IMR-90 (cell line): ENCODE measurements around the gene STX16. TPM values are rescaled to one million over a fixed set of nuclear protein-coding genes. Genes with fewer than 3 reads are reported as not detected.
A peak's percentile ranks its signal among the peaks of the same experiment; 100 is the strongest.

Source experiments
- ATAC-seq: fragments of 200-7000 bp; cut with Tn5 transposase; 2 replicates; pipeline ENCODE4 v1.9.1; 2020; ENCODE audit warnings: low read depth, mild to moderate bottlenecking, moderate library complexity
- BruUV-seq: library from RNA; stranded (reverse); fragments of 400-500 nt; replicated peaks from 2 replicates; lab custom pipeline; 2021; lab: Mats Ljungman, UMichigan
- CTCF ChIA-PET: fragments of 300-600 bp; formaldehyde crosslinking; extraction: SDS; loops from one replicate; lab custom pipeline; 2021; ENCODE audit warnings: antibody characterized with exemption; lab: Yijun Ruan, JAX
- POLR2A ChIA-PET: fragments of 300-600 bp; sonication (Branson Sonifier 250); formaldehyde crosslinking; loops from one replicate; lab custom pipeline; 2022; ENCODE audit warnings: antibody characterized with exemption; ENCODE audit not compliant: unreplicated experiment; lab: Charles Lee
- DNase-seq: peaks from one replicate; pipeline ENCODE4 v3.0.0; 2013
- H2AFZ ChIP-seq: replicated peaks from 2 replicates; pipeline ENCODE3; 2013; ENCODE audit warnings: low read length, mild to moderate bottlenecking; ENCODE audit not compliant: poor library complexity
- H2AK5ac ChIP-seq: 2 replicates; pipeline ENCODE4 v1.6.1; 2013; ENCODE audit warnings: low read depth, low read length, inconsistent platforms
- H2AK9ac ChIP-seq: replicated peaks from 2 replicates; pipeline ENCODE3; 2013; ENCODE audit warnings: mild to moderate bottlenecking, low read depth, low read length, moderate library complexity; ENCODE audit not compliant: poor library complexity
- H2BK120ac ChIP-seq: 2 replicates; pipeline ENCODE4 v1.6.1; 2013; ENCODE audit warnings: low read depth, low read length, inconsistent platforms
- H2BK15ac ChIP-seq: 3 replicates; pipeline ENCODE4 v1.6.1; 2013; ENCODE audit warnings: low read depth, low read length, inconsistent platforms
- H2BK20ac ChIP-seq: 2 replicates; pipeline ENCODE4 v1.6.1; 2013; ENCODE audit warnings: low read depth, mild to moderate bottlenecking, inconsistent platforms, low read length, moderate library complexity
- H2BK5ac ChIP-seq: 2 replicates; pipeline ENCODE4 v1.6.1; 2013; ENCODE audit warnings: mild to moderate bottlenecking, low read depth, low read length, inconsistent platforms; ENCODE audit not compliant: poor library complexity, severe bottlenecking
- H3K14ac ChIP-seq: replicated peaks from 2 replicates; pipeline ENCODE4 v1.6.1; 2013; ENCODE audit warnings: low read depth, low read length, inconsistent platforms
- H3K18ac ChIP-seq: 2 replicates; pipeline ENCODE4 v1.6.1; 2013; ENCODE audit warnings: low read depth, low read length, control low read depth
- H3K23ac ChIP-seq: 2 replicates; pipeline ENCODE4 v1.6.1; 2013; ENCODE audit warnings: low read depth, low read length, inconsistent platforms
- H3K27ac ChIP-seq: 2 replicates; pipeline ENCODE4 v1.5.1; 2013; ENCODE audit warnings: mild to moderate bottlenecking, control low read depth, low read length; ENCODE audit not compliant: insufficient read depth
- H3K27me3 ChIP-seq: 2 replicates; pipeline ENCODE4 v1.6.1; 2013; ENCODE audit warnings: low read length; ENCODE audit not compliant: control insufficient read depth, insufficient read depth
- H3K36me3 ChIP-seq: 2 replicates; pipeline ENCODE4 v1.6.1; 2013; ENCODE audit warnings: low read length, mixed read lengths; ENCODE audit not compliant: control insufficient read depth, insufficient read depth
- H3K4ac ChIP-seq: 2 replicates; pipeline ENCODE4 v1.6.1; 2013; ENCODE audit warnings: low read depth, low read length, inconsistent platforms
- H3K4me1 ChIP-seq: 2 replicates; pipeline ENCODE4 v1.6.1; 2013; ENCODE audit warnings: low read length, mixed read lengths; ENCODE audit not compliant: control insufficient read depth, insufficient read depth
- H3K4me2 ChIP-seq: 2 replicates; pipeline ENCODE4 v1.6.1; 2013; ENCODE audit warnings: low read depth, mild to moderate bottlenecking, control low read depth, low read length, moderate library complexity
- H3K4me3 ChIP-seq: 2 replicates; pipeline ENCODE4 v1.5.1; 2013; ENCODE audit warnings: low read depth, mild to moderate bottlenecking, control low read depth, low read length, moderate library complexity; ENCODE audit not compliant: insufficient read depth
- H3K56ac ChIP-seq: 2 replicates; pipeline ENCODE4 v1.6.1; 2013; ENCODE audit warnings: low read length, inconsistent platforms; ENCODE audit not compliant: insufficient read depth; ENCODE audit errors: extremely low read depth
- H3K79me1 ChIP-seq, 2 experiments: 2 replicates each; pipeline ENCODE4 v1.6.1; 2013; ENCODE audit warnings: low read length in 2 of 2, inconsistent platforms in 1 of 2, low read depth in 1 of 2
- H3K9ac ChIP-seq: 2 replicates; pipeline ENCODE4 v1.6.1; 2013; ENCODE audit warnings: low read depth, low read length, control low read depth
- H3K9me1 ChIP-seq: 2 replicates; pipeline ENCODE4 v1.6.1; 2013; ENCODE audit warnings: low read length, inconsistent platforms; ENCODE audit not compliant: insufficient read depth
- H3K9me3 ChIP-seq: 2 replicates; pipeline ENCODE4 v1.6.1; 2013; ENCODE audit warnings: low read length; ENCODE audit not compliant: control insufficient read depth, insufficient read depth
- H4K20me1 ChIP-seq: 2 replicates; pipeline ENCODE4 v1.6.1; 2013; ENCODE audit warnings: low read length, inconsistent platforms; ENCODE audit not compliant: insufficient read depth
- H4K5ac ChIP-seq: 2 replicates; pipeline ENCODE4 v1.6.1; 2013; ENCODE audit warnings: mild to moderate bottlenecking, low read depth, low read length, control low read depth
- H4K8ac ChIP-seq, 2 experiments: 2 replicates each; pipeline ENCODE4 v1.6.1; 2013; ENCODE audit warnings: low read depth in 2 of 2, low read length in 2 of 2, control low read depth in 1 of 2, inconsistent platforms in 1 of 2
- H4K91ac ChIP-seq: 2 replicates; pipeline ENCODE4 v1.6.1; 2013; ENCODE audit warnings: low read depth, low read length, inconsistent platforms; ENCODE audit not compliant: insufficient read depth
- MAZ ChIP-seq: IDR thresholded peaks from 2 replicates; pipeline ENCODE4 v1.6.1; 2012; ENCODE audit warnings: low read depth, mild to moderate bottlenecking, low read length, improper control_type of control experiment, moderate library complexity, borderline replicate concordance
- RCOR1 ChIP-seq: IDR thresholded peaks from 2 replicates; pipeline ENCODE4 v1.6.1; 2012; ENCODE audit warnings: mild to moderate bottlenecking, low read length, improper control_type of control experiment; ENCODE audit not compliant: insufficient replicate concordance
- RFX5 ChIP-seq: IDR thresholded peaks from 2 replicates; pipeline ENCODE4 v1.8.0; 2012; ENCODE audit warnings: low read depth, mild to moderate bottlenecking, low read length, moderate library complexity
- WGBS, 2 experiments: methylation state at CpG; one replicate each; pipeline versions ENCODE4 v1.1.5 to v1.1.7; 2013; ENCODE audit warnings: missing lambda C conversion rate in 2 of 2; ENCODE audit not compliant: insufficient read length in 1 of 2; ENCODE audit errors: extremely low coverage in 2 of 2; 5-methylcytosine and 5-hydroxymethylcytosine counted together
- dilution Hi-C: fragments of 300-500 bp; cut with HindIII; formaldehyde crosslinking; loops from one replicate; pipeline ENCODE4 v1.14.3; 2018; ENCODE audit warnings: low sequenced_read_pairs; ENCODE audit not compliant: unreplicated experiment
- in situ Hi-C: fragments of 300-500 bp; cut with MboI; formaldehyde crosslinking; loops from 3 replicates; pipeline ENCODE4 v1.14.3; 2019; ENCODE audit warnings: low sequenced_read_pairs, inconsistent platforms, mixed read lengths
- intact Hi-C: fragments of 100-400 bp; cut with micrococcal nuclease; formaldehyde crosslinking; loops from 2 replicates; pipeline ENCODE4 v1.10.0; 2022
- polyA plus RNA-seq, 3 experiments: library from polyadenylated mRNA; depleted of rRNA; stranded (reverse); fragments of >200 nt; gene quantifications; 2 replicates each; pipeline ENCODE4 v1.2.3, GENCODE V29; 2012; ENCODE audit warnings: low replicate concordance in 1 of 3
- total RNA-seq: library from RNA; depleted of rRNA; stranded (reverse); fragments of >200 nt; gene quantifications from 2 replicates; pipeline ENCODE4 v1.2.3, GENCODE V29; 2012
- TF ChIP-seq, protein P1 (sequence below): conservative IDR thresholded peaks from 2 replicates; pipeline ENCODE4 v1.5.1; 2012; ENCODE audit warnings: mild to moderate bottlenecking, low read depth, low read length, improper control_type of control experiment
- TF ChIP-seq, protein P2 (sequence below): fragments of 150-350 bp; IDR thresholded peaks from 2 replicates; pipeline ENCODE4 v1.6.1; 2017; ENCODE audit warnings: mild to moderate bottlenecking, antibody characterized with exemption, low read length, low read depth

STX16 gene
- total and polyA plus RNA-seq, 2 of the 4 experiments (the other 2 are of a cell fraction): 26.9 to 58.2 TPM

DNA sequence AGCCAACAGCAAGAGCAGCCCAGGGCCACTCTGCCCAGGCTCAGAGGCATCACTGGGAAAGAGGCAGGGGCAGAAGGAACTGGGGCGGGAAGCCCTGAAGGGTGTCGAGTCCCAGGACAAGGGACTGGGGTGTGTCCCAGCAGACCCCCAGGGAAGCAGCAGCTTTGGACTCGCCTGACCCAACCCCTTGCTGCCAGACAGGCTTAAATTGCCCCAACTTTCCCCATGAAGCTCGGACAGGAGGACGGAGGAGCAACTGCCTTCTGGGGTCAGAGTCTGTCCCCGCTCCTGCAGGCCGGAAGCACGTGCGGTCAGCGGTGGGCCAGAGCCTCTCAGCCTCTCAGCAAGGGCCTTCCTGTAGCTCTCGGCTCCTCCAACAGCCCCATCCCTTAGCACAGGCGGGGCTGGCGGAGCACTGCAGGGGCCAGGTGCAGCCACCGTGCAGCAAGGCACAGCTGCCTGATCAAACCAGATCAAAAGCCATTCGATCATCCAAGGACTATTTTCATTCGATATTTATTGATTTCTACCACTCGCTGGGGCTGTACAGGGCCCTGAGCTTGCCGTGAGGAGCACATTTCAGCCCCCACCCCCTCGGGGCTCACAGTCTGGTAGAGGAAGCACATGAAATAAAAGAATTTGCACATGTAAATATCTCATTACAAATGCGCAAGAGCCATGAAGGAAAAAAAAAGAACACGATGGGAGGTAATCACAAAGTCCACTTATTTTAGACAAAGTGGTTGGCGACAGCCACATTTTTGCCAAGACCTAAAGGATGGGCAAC is 31.8 kb upstream of the STX16 start:
- Histone ChIP-seq H2AK9ac (peak overlapping the region; percentile 93), H2AK5ac (peak overlapping the region; percentile 82), H4K8ac (peak overlapping the region; percentile 62 to 71; a peak in 3 of 4 replicates), H3K79me1 (peaks cover 0 to 11% of the 10 kb centered on the region in 2 experiments; a peak in 2 of 4 replicates), H3K56ac (peak overlapping the region; percentile 29; the same call in 1 of the 2 replicates), H2BK15ac (peak overlapping the region; percentile 59; the same call in 2 of the 3 replicates), H3K27me3 (no peaks in the 10 kb centered on the region), H3K9me1 (peaks cover 35% of the 10 kb centered on the region), H4K20me1 (no peaks in the 10 kb centered on the region), H3K14ac (peak overlapping the region; percentile 57), H4K5ac (peak overlapping the region; percentile 45), H3K4me3 (no peak overlapping the region), H2BK20ac (peak overlapping the region; percentile 88), H3K18ac (peak overlapping the region; percentile 20), H3K36me3 (no peaks in the 10 kb centered on the region), H2AFZ (peak overlapping the region; percentile 88), H4K91ac (peak overlapping the region; percentile 88), H3K4me1 (peaks cover 29% of the 10 kb centered on the region), H3K9me3 (no peaks in the 10 kb centered on the region), H3K4ac (peak overlapping the region; percentile 90), H3K4me2 (peak overlapping the region; percentile 0; the same call in 1 of the 2 replicates), H3K27ac (peak overlapping the region; percentile 38), H3K23ac (no peak overlapping the region), H3K9ac (no peak overlapping the region), H2BK5ac (peak overlapping the region; percentile 23), H2BK120ac (peak overlapping the region; percentile 94)
- ATAC-seq (no peak), DNase-seq (no peak)
- no TSS peak for BruUV-seq
- dilution Hi-C loops (no loop called here), intact Hi-C loops (no loop called here), in situ Hi-C loops (no loop called here)
- TF ChIP-seq, protein P1, sequence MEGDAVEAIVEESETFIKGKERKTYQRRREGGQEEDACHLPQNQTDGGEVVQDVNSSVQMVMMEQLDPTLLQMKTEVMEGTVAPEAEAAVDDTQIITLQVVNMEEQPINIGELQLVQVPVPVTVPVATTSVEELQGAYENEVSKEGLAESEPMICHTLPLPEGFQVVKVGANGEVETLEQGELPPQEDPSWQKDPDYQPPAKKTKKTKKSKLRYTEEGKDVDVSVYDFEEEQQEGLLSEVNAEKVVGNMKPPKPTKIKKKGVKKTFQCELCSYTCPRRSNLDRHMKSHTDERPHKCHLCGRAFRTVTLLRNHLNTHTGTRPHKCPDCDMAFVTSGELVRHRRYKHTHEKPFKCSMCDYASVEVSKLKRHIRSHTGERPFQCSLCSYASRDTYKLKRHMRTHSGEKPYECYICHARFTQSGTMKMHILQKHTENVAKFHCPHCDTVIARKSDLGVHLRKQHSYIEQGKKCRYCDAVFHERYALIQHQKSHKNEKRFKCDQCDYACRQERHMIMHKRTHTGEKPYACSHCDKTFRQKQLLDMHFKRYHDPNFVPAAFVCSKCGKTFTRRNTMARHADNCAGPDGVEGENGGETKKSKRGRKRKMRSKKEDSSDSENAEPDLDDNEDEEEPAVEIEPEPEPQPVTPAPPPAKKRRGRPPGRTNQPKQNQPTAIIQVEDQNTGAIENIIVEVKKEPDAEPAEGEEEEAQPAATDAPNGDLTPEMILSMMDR: no peak
- TF ChIP-seq MAZ: no peak
- TF ChIP-seq RCOR1: no peak
- TF ChIP-seq RFX5: no peak
- TF ChIP-seq, protein P2, sequence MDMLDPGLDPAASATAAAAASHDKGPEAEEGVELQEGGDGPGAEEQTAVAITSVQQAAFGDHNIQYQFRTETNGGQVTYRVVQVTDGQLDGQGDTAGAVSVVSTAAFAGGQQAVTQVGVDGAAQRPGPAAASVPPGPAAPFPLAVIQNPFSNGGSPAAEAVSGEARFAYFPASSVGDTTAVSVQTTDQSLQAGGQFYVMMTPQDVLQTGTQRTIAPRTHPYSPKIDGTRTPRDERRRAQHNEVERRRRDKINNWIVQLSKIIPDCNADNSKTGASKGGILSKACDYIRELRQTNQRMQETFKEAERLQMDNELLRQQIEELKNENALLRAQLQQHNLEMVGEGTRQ: no peak
- WGBS, 2 experiments: 85% methylated on average over 13 of the region's 22 CpGs; no CpG with 5 or more reads in 1 of the 2 experiments
- POLR2A ChIA-PET: no interaction called here
- CTCF ChIA-PET: interaction anchor here (1.0 kb wide), 1 partner anchor 32 kb away, joined by 4 read pairs; the partner anchor contains the start of gene STX16
